RWPE2 (cell line): ENCODE measurements around the gene MAT1A.

Experiments
- ATAC-seq: fragments of 200-7000 bp; cut with Tn5 transposase; 3 replicates; pipeline ENCODE4 v1.9.1; 2021; ENCODE audit warnings: low read depth
- DNase-seq: peaks from one replicate; pipeline ENCODE4 v3.0.0-alpha.2; 2020; ENCODE audit warnings: low spot score
- H3K27ac ChIP-seq: fragments of 450-650 bp; 2 replicates; pipeline ENCODE4 v1.5.1; 2017; ENCODE audit warnings: mild to moderate bottlenecking; ENCODE audit not compliant: poor library complexity, severe bottlenecking
- H3K27me3 ChIP-seq: fragments of 250-450 bp; sonication (Bioruptor Pico); 2 replicates; pipeline ENCODE4 v1.5.1; 2021; ENCODE audit warnings: mild to moderate bottlenecking, moderate library complexity; ENCODE audit not compliant: insufficient read depth, poor library complexity, severe bottlenecking
- H3K36me3 ChIP-seq: fragments of 250-450 bp; sonication (Bioruptor Pico); 2 replicates; pipeline ENCODE4 v1.5.1; 2020; ENCODE audit warnings: low read depth, mild to moderate bottlenecking, moderate library complexity
- H3K4me1 ChIP-seq: fragments of 250-450 bp; sonication (Bioruptor Pico); 2 replicates; pipeline ENCODE4 v1.5.1; 2021; ENCODE audit warnings: mild to moderate bottlenecking, moderate library complexity; ENCODE audit not compliant: insufficient read depth, poor library complexity, severe bottlenecking
- H3K4me3 ChIP-seq: fragments of 250-450 bp; sonication (Bioruptor Pico); 2 replicates; pipeline ENCODE4 v1.5.1; 2021; ENCODE audit warnings: mild to moderate bottlenecking, moderate library complexity; ENCODE audit not compliant: severe bottlenecking
- H3K9me3 ChIP-seq: fragments of 250-450 bp; sonication (Bioruptor Pico); 2 replicates; pipeline ENCODE4 v1.5.1; 2021; ENCODE audit warnings: mild to moderate bottlenecking, moderate library complexity; ENCODE audit not compliant: severe bottlenecking
- CTCF ChIP-seq: fragments of 450-650 bp; IDR thresholded peaks from one replicate; pipeline ENCODE4 v1.5.1; 2017; ENCODE audit warnings: mild to moderate bottlenecking, moderate library complexity; ENCODE audit not compliant: poor library complexity, severe bottlenecking

Gene MAT1A

GRCh38 chr10:80273523-80274170 lies 15.8 kb downstream of the MAT1A start:
- H3K9me3 ChIP-seq, result no peaks in the 10 kb centered on the region
- no peaks in the 10 kb centered on the region for H3K27me3 ChIP-seq
- DNase-seq, result no peak
- no peak for ATAC-seq
- H3K4me3 ChIP-seq, result no peak overlapping the region
- no peaks in the 10 kb centered on the region for H3K36me3 ChIP-seq
- H3K27ac ChIP-seq, result no peak overlapping the region
- no peak for TF ChIP-seq CTCF
- H3K4me1 ChIP-seq, result no peaks in the 10 kb centered on the region

GRCh38 chr10:80272793-80273522 lies 16.5 kb downstream of the MAT1A start:
- no peak overlapping the region for H3K4me3 ChIP-seq

GRCh38 chr10:80271416-80271815 lies 18.0 kb downstream of the MAT1A start:
- no peak overlapping the region for H3K4me3 ChIP-seq
- no peak overlapping the region for H3K27ac ChIP-seq
- no peaks in the 10 kb centered on the region for H3K9me3 ChIP-seq
- H3K36me3 ChIP-seq, result no peaks in the 10 kb centered on the region
- DNase-seq (no peak), ATAC-seq (no peak)
- no peak for TF ChIP-seq CTCF
- H3K27me3 ChIP-seq, result no peaks in the 10 kb centered on the region
- no peaks in the 10 kb centered on the region for H3K4me1 ChIP-seq

More at GRCh38 chr10:80272793-80273522, 16.5 kb downstream of the MAT1A start:
- Histone ChIP-seq H3K27ac (no peak overlapping the region), H3K36me3 (no peaks in the 10 kb centered on the region), H3K4me1 (no peaks in the 10 kb centered on the region), H3K9me3 (no peaks in the 10 kb centered on the region), H3K27me3 (no peaks in the 10 kb centered on the region)
- DNase-seq (no peak), ATAC-seq (no peak)
- no peak for TF ChIP-seq CTCF

- Histone ChIP-seq H3K9me3 (no peaks in the 10 kb centered on the region), H3K27me3 (no peaks in the 10 kb centered on the region), H3K36me3 (no peaks in the 10 kb centered on the region), H3K4me1 (no peaks in the 10 kb centered on the region), H3K4me3 (no peak overlapping the region), H3K27ac (no peak overlapping the region)
- no peak for DNase-seq
- no peak for ATAC-seq
- TF ChIP-seq CTCF, result no peak
Measured at GRCh38 chr10:80270887-80271286, 18.6 kb downstream of the MAT1A start.
